Fibroblast of skin of scalp (primary cell): ENCODE data around the gene AOC3. TPM values are rescaled to one million over a fixed set of nuclear protein-coding genes. Genes with fewer than 3 reads are reported as not detected.

ENCODE experiments used
- DNase-seq: peaks from one replicate; pipeline ENCODE4 v3.0.0-alpha.2; 2013
- polyA plus RNA-seq, 2 experiments: library from polyadenylated mRNA; unstranded; fragments of 120-200 nt; gene quantifications; one replicate each; pipeline ENCODE4 v1.2.1, GENCODE V29; 2013; ENCODE audit not compliant: insufficient read length in 2 of 2

The AOC3 gene, protein sequence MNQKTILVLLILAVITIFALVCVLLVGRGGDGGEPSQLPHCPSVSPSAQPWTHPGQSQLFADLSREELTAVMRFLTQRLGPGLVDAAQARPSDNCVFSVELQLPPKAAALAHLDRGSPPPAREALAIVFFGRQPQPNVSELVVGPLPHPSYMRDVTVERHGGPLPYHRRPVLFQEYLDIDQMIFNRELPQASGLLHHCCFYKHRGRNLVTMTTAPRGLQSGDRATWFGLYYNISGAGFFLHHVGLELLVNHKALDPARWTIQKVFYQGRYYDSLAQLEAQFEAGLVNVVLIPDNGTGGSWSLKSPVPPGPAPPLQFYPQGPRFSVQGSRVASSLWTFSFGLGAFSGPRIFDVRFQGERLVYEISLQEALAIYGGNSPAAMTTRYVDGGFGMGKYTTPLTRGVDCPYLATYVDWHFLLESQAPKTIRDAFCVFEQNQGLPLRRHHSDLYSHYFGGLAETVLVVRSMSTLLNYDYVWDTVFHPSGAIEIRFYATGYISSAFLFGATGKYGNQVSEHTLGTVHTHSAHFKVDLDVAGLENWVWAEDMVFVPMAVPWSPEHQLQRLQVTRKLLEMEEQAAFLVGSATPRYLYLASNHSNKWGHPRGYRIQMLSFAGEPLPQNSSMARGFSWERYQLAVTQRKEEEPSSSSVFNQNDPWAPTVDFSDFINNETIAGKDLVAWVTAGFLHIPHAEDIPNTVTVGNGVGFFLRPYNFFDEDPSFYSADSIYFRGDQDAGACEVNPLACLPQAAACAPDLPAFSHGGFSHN
- 0.90 TPM for polyA plus RNA-seq (2013, experiment 1 of 2; ENCODE audit: insufficient read length)
- polyA plus RNA-seq (2013, experiment 2 of 2; ENCODE audit: insufficient read length), result 1.5 TPM

- no peak for DNase-seq
Measured at GRCh38 chr17:42850954-42851353, at the start of gene AOC3. Gene AOC3, plus strand, starts transcription at chr17:42851199. Its CDS starts 145 bp downstream, at chr17:42851344.

GRCh38 chr17:42803074-42803883 lies 47.7 kb upstream of the AOC3 start:
- no peak for DNase-seq

DNA sequence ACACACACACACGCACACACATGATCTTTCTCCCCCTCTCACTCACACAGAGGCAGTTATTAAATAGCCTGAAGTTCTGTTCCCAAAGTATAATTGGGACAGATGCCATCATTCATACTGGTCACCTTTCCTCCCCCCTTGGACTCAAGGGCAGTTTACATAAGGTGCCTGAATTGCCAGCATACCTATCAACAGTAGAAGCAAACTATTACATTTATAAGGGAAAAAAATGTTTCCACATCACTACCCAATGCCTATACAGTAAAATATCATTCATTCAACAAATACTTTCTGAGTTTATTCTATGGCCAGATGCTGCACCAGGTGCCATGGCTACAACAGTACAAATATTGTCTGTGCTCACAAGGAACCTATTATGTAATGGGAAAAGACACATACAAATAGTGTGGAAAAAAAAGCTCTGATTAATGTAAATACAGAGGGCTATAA lies 46.1 kb upstream of the AOC3 start:
- DNase-seq, result no peak

DNA sequence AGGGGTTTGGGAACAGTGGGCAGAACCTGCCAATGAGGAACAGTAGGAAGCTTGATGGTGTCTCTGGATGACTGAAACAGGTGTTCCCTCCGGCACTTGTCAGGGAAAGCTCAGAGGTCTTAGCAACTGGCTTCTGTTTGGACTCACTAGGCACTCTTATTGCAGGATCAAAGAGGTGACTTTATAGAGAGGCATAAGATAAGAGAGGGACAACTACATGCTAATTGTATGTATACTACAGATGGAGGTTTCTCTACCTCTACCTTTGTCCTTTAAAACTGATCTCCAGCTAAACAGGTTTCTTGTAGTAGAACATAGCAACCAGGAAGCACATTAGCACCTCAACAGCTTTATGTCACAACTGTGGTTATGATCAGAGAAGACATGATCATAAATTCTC lies 44.8 kb upstream of the AOC3 start:
- DNase-seq, result no peak

- DNase-seq, result no peak
Measured at GRCh38 chr17:42809250-42809649, 41.7 kb upstream of the AOC3 start.

DNA sequence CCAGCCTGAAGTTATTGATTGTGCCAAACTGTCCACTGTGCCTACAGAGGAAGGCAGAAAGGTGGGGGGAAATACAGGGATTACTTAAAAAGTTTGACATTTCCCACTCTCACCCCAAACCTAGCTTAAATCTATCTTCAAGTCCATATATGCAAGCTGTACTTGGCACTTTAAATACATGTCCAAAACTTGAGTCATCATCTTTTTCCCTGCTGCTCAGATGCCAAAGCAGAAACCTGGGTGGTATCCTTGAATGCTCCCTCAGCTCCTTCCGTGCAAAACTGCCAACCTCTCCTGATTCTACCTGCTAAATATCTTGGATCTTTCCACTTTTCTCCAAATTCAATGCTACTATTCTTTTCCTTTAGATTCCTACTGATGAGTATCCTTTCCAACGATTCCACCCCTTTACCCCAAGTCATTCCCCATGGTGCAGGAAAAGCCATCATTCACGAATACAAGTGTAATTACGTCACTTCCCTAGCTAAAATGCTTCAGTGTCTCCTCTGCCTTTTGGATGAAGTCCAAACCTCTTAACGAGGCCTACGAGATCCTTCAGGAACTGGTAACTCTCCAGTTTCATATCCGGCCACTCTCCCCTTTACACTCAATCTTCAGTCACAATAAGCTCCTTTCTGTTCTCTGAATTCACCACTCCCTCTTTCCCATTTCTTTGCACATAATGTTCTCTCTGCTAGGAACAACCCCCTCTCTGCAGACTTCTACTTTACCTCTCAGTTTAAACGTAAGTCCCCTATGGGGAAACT lies 36.2 kb upstream of the AOC3 start:
- DNase-seq, result peak; percentile 20

DNA sequence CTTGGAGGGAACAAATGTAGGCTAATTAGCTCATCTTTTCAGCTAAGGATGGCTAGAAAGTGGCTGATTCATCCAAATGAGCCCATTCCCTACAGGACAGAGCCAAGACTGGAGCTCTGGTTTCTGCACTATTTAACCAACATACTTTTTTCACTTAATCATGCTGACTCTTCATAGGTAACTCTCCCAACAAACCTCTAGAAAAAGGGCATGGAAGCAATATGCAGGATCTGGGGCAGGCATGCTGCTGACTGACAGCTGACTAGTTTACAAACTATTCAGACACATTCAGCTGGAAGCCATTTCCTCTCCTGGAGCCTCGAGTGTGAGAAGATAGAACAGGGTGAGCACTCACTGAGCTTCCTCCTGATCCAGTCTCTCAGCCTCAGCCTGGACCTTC lies 33.1 kb upstream of the AOC3 start:
- no peak for DNase-seq

- DNase-seq, result no peak
Measured at GRCh38 chr17:42818379-42818778, 32.6 kb upstream of the AOC3 start.

DNA sequence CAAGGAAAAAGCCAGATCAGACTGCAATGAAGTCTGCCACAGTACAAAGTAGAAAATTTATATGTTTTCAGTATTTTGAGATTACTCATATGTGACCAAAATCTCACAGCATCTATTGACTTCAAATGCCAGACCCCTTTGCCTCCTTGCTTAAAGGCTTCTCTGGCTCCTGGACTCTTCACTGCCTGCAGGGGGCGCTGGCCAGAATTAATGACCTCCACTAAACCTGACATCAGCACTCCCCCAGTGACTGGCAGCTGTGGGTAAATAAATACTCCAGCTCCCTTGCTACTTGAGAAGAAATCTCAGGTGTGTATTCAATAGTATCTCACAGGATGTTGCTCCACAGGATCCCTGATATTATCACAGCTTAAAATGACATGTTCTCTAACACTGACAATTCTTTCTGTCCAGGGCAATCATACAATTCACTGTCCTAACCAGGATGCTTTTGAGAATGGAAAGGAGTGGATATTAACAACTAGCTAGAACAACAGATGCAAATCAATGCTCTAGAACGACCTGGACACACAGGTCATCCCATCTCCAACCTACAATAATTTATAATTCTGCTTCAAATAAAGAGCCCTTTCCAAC lies 31.0 kb upstream of the AOC3 start:
- DNase-seq, result peak; percentile 62

- DNase-seq, result no peak
Measured at GRCh38 chr17:42821176-42821575, 29.8 kb upstream of the AOC3 start.

DNA sequence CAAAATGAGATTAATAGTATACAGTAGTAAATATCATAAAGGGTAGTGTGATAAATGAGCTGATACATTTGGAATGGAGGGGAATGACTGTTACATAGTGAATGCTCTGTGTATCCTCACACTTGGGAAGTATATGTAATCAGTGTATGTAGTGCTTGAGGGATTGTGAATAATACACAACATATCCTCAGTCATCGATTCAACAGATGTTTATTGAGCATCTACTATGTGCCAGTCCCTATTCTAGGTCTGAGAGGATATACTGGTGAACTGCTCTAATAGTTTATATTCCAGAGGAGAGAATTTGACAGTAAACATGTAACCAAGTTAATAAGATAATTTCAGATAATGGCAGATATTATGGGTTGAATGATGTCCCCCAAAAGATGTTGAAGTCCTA lies 23.5 kb upstream of the AOC3 start:
- no peak for DNase-seq

DNA sequence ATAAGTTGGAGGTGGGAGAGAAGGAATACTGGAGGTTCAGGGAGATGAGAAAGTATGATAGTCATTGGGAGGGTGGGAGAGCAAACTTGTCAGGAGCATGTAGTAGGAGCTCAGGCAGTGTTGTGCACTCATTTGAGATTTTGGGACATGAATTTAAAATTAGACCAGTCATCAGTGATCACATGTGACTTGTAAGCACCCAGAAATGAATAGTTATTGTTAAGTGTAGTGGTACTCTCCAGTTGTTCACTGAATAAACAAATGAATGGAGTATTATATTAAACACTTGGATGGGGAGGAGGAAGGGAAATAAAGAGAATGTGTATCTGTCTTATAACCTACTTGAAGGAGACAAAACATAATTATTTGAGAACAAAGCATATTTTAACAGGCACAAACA lies 20.0 kb upstream of the AOC3 start:
- DNase-seq, result no peak

DNA sequence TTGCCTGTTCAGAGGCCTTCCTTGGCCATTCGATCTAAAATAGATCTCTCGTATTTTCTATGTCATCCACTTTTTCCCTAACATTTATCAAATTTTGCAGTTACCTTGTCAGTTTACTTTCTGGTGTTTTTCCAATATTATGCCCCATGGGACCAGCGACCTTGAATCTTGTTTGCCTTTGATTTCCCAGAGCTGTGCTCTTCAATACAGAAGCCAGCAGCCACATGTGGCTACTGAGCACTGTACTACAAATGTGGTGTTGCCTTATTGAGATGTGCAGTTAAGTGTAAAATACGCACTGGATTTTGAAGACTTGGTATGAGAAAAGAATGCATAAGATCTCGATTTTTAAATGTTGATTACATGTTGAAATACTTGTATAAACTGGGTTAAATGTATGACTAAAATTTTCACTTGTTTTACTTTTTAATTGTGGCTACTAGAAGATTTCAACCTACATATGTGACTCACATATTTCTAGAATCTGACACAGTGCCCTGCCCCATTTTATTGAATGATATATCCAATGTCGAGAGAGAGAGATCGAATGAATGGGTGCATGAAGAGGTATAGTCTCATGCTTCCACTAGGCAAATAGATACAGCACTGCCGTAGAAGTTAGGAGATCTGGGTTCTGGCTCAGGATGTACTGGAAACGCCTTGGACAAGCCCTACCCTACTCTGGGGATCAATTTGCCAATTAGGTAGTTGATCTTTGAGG lies 18.6 kb upstream of the AOC3 start:
- DNase-seq, result no peak

DNA sequence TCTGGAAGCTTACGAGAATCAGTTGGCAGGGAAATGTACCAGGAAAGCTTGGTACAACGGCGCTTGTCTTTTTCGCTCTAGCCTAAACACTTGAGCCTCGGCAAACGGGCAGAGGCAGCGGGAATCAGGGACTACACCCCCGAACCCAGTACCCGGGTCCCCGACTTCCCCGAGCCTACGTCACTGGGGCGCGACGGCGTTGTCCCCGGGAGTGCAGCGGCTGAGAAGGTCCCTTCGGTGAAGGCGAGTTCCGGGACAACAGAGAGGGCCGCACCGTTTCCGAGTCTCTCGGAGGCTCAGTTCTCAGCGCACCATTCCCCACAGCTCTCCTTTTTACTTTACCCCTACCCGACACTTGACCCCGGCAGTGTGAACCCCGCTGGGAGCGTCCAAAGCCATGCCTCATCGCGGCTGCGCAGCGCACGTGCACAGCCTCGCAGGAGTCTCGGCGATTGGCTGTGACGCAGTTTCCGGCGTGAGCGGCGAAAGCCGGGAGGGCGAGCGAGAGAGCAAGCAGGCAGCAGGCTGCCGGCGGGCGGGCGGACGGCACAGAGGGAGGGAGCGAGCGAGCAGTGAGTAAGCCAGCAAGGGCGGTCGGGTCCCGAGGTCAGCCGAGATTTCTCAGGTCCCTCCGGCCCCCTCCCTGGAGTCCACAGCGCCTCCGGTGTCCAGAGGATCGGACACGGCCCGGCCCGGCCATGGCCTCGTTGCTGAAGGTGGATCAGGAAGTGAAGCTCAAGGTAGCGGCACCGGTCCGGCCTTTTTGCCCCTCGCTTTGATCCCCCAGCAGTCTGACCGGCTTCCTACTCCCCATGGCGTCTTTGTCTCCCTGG lies 17.8 kb upstream of the AOC3 start, which contains the start of gene PSME3:
TSS of gene PSME3 (plus strand) at position 464 of the 833 bp plus-strand sequence. CDS start at position 699, 235 bp downstream.
- peak; percentile 90 for DNase-seq

GRCh38 chr17:42833767-42834422 lies 17.1 kb upstream of the AOC3 start:
- no peak for DNase-seq

- no peak for DNase-seq
Measured at GRCh38 chr17:42835732-42836131, 15.3 kb upstream of the AOC3 start.

GRCh38 chr17:42841975-42842685 lies 8.9 kb upstream of the AOC3 start:
- no peak for DNase-seq

GRCh38 chr17:42843358-42843934 lies 7.6 kb upstream of the AOC3 start:
- peak; percentile 65 for DNase-seq
